ENCODE results near the gene DIP2A.
A peak's percentile ranks its signal among the peaks of the same experiment; 100 is the strongest.
"Not testable (repeated sequence)": the region's sequence is repeated elsewhere in the genome, so short reads cannot be mapped to it uniquely, and the experiment has no call there.

DIP2A gene

DNA sequence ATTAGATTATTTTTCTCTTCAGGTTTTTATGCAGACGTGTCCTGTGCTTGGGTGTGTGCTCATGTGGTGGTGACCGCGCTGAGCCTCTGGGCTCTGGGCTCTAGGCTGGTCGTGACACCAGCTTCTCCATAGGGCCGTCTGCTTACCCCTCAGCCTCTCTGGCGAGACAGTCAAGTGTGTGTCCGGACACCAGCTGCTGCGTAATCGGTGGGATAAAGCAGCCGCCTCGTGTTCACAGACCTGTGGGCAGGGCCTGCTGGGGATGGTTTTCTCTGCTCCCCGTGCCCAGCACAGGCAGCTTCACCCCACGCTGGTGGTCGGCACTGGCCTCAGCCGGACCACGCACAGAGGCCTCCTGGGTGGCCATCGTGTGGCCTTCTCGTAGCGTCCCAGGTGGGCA lies 33.6 kb upstream of the DIP2A start:
- no peak for DNase-seq

GRCh38 chr21:46425571-46425970 lies 33.1 kb upstream of the DIP2A start:
- peak; percentile 55 for DNase-seq

GRCh38 chr21:46426313-46427046 lies 32.2 kb upstream of the DIP2A start:
- no peak for DNase-seq

GRCh38 chr21:46427516-46427915 lies 31.2 kb upstream of the DIP2A start:
- no peak for DNase-seq

DNA sequence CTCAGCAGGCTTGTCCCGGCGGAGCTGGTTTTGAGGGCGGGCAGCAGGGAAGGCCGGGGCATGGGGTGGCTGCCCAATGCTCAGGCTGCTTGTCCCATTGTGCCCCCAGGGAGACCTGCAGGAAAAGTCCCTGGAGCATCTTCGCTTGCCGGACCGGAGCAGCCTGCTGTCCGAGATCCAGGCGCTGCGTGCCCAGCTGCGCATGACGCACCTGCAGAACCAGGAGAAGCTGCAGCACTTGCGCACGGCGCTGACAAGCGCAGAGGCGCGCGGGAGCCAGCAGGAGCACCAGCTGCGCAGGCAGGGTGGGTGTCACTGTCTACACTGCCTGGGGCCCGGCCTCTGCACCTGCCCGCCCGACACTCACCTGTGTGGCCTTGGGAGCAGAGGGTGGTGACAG lies 30.4 kb upstream of the DIP2A start:
- no peak for DNase-seq

- DNase-seq, result no peak
Observed at GRCh38 chr21:46428987-46429710, 29.5 kb upstream of the DIP2A start.

- no peak for DNase-seq
Observed at GRCh38 chr21:46429754-46430681, 28.7 kb upstream of the DIP2A start.

DNA sequence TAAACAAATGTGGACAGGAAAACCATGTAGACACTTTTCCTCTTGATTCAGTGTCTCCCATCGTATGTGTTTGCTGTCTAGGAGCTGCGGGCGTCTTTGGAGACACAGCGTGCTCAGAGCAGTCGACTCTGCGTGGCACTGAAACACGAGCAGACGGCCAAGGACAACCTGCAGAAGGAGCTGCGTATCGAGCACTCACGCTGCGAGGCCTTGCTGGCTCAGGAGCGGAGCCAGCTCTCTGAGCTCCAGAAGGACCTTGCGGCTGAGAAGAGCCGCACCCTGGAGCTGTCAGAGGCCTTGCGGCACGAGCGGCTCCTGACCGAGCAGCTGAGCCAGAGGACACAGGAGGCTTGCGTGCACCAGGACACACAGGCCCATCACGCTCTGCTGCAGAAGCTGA lies 27.2 kb upstream of the DIP2A start:
- DNase-seq, result no peak

- DNase-seq, result no peak
Observed at GRCh38 chr21:46431884-46432488, 26.7 kb upstream of the DIP2A start.

DNA sequence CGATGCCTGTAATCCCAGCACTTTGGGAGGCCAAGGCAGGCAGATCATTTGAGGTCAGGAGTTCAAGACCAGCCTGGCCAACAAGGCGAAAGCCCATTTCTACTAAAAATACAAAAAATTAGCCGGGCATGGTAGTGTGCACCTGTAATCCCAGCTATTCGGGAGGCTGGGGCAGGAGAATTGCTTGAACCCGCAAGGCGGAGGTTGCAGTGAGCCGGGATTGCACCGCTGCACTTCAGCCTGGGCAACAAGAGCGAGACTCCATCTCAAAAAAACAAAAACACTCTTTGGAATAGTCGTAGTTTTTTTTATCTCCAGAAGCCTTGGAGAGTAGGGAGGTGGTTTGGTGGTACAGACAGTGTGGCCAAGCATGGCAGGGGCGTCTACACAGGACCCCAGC lies 25.6 kb upstream of the DIP2A start:
- DNase-seq, result not testable (repeated sequence)

GRCh38 chr21:46434322-46434958 lies 24.3 kb upstream of the DIP2A start:
- DNase-seq, result no peak

DNA sequence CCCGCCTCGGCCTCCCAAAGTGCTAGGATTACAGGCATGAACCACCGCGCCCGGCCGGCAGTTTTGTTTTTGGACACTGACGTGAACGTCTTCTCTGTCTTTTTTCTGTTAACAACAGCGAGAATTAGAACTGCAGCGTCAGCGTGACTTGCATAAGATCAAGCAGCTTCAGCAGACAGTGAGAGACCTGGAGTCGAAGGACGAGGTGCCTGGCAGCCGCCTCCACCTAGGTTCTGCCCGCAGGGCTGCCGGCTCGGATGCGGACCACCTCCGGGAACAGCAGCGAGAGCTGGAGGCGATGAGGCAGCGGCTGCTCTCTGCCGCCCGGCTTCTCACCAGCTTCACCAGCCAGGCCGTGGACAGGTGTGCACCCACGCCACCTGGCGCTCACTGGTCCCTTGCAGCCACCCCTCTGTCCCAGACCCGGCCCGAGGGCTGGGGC lies 22.9 kb upstream of the DIP2A start:
- DNase-seq, result no peak

GRCh38 chr21:46436621-46437020 lies 22.1 kb upstream of the DIP2A start:
- no peak for DNase-seq

DNA sequence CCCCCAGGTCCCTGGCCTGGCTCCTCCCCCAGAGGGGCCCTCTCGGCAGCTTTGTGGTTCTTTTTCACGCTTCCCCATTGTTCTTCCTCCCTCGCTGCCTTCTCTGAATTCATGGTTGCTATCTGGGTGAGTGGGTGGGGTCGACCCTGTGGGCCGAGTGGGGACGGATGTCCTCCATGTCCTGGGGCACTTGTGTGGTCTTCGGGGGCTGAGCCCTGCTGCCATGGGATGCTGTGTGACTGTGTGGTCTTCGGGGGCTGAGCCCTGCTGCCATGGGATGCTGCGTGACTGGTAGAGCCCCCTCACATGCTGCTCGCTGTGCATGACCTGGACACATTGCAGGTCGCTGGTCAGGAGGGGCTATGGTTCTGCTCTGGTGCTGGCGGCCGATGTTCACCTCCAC lies 21.6 kb upstream of the DIP2A start:
- no peak for DNase-seq

- no peak for DNase-seq
Observed at GRCh38 chr21:46437511-46437910, 21.2 kb upstream of the DIP2A start.

GRCh38 chr21:46438241-46438640 lies 20.4 kb upstream of the DIP2A start:
- DNase-seq, result no peak

DNA sequence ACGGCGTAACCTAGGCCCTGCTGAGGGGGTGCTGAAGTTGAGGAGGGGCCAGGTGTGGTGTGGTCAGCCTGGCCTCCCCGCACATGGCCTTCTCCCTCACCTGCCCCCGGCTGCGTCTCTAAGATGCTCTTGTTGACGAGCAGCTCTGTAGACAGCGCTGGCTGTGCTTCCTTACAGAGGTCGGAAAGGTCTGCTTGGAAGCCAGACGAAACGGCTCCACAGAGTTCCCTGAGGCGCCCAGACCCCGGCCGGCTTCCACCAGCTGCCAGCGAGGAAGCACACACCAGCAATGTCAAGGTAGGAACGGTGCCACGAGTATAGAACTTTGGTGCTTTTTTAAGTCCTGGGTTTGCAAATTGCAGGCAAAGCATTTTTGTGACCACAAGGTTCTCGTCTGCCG lies 18.8 kb upstream of the DIP2A start:
- DNase-seq, result no peak

DNA sequence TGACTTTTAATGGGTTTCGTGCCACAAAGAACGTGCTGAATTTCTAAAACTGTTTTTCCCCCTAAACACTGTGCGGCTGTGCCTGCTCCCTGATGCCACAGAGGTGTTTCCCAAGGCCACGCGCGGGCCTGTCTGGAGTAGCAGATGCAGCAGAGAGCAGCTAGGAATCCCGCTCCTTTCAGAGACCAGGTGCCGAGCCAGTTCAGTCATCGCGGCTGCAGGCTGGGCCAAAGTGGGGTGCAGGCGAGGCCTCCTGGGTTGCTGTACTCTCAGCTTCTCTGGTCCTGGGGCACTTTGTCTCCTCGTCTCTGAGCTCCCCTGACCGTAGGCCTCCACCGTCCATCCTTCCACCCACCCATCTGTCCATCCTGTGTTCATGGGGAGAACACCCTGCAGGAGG lies 17.4 kb upstream of the DIP2A start:
- DNase-seq, result no peak

GRCh38 chr21:46441961-46442498 lies 16.7 kb upstream of the DIP2A start:
- DNase-seq, result no peak

DNA sequence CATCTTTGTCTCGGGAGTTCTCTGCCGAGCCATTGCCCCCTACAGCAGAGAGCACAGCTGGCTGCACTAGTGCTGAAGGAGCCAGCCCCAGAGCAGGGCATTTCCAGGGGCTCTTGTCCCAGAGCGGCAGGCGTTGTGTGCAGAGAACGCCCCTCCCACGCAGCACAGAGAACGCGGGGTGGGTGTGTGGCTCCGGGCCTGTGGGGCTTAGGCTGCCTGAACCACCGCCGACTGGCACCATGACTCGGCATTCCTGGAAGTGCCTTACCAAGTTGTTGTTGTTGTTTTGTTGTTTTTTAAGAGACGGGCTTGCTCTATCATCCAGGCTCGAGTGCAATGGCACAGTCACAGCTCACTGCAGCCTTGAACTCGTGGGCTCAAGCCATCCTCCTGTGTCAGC lies 15.8 kb upstream of the DIP2A start:
- no peak for DNase-seq

DNA sequence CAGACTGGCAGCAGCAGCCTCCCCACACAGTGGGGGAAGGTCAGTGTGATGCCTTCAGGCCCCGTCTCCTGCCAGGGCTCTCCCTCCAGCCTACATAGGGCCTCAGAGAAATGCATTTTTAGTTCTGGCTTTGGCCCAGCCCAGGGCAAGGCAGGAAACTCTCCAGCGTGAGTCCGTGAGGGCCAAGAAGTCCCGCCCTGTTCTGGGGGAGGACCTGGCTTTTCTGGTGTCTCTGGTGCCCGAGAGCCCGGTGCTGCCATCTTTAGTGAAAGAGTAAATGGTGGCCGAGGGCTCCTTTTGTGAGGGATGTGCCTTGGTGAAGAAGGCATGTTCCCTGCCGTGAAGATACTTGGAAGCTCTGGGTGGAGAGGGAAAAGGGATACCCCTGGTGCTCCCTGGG lies 14.8 kb upstream of the DIP2A start:
- DNase-seq, result no peak

DNA sequence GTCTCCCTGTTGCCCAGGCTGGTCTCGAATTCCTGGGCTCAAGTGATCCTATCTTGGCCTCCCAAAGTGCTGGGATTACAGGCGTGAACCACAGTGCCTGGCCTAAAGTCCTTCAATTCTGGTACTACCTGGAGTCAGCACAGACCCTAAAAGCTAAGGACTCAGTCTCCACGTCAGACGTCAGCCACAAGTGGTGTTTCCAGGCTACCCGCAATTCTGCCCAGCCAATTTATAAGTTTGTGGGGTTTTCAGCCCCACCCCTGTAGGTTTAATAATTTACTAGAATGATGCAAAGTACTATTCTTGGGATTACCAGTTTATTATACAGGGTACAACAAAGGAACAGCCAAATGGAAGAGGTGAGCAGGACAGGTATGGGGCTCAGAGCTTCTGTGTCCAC lies 10.6 kb upstream of the DIP2A start:
- no peak for DNase-seq

Measured in CD4-positive, alpha-beta T cell treated with Interleukin-6 for 4 hours (primary cell).